ENCODE data around the gene YOD1. TPM values are rescaled to one million over a fixed set of nuclear protein-coding genes. Genes with fewer than 3 reads are reported as not detected.

The YOD1 gene
- total and polyA plus RNA-seq, 2 of the 4 experiments (the other 2 are of a cell fraction) = 1.8 to 5.4 TPM

DNA sequence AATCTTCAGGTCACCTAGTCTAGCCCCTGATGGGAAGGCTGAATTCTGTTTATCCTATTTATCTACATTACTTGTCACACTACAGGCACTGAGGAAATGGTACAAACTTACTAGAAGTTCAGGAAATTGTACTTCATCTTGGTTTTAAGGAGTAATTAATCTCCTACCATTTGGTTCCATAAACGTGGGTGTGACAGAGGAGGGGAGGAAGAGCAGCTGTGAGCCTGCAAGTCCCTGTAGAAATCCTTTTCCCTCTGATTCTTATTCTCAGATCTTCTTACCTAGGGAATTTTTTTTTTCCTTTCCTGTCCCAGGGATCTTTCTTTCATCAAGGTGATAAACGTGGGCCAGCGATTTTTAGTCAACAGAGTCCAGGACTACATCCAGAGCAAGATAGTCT lies 16.2 kb upstream of the YOD1 start:
- H2AK9ac ChIP-seq (replicated peaks; ENCODE audit: low read depth, low read length, poor library complexity) = no peak overlapping the region
- H3K79me1 ChIP-seq (ENCODE audit: low read depth in 1 of 2, low read length in 2 of 2) = no peaks in the 10 kb centered on the region
- no peak overlapping the region for H3K14ac ChIP-seq (replicated peaks; ENCODE audit: low read depth, low read length)
- H3K4ac ChIP-seq (ENCODE audit: low read depth, low read length) = no peak overlapping the region
- in situ Hi-C loops (cut with MboI; ENCODE audit: low sequenced_read_pairs) (no loop called here), intact Hi-C loops (cut with micrococcal nuclease) (no loop called here), dilution Hi-C loops (cut with HindIII; ENCODE audit: low sequenced_read_pairs, unreplicated experiment) (no loop called here)
- H3K27ac ChIP-seq (ENCODE audit: insufficient read depth, low read length) = no peak overlapping the region
- ChIA-PET CTCF (no interaction called here), POLR2A (ENCODE audit: unreplicated experiment) (no interaction called here)
- DNase-seq (no peak), ATAC-seq (ENCODE audit: low read depth) (no peak)
- WGBS, 2 experiments (ENCODE audit: extremely low coverage in 2 of 2, insufficient read length in 1 of 2) = no CpG with 5 or more reads among the region's 3 CpGs
- H2AK5ac ChIP-seq (ENCODE audit: low read depth, low read length) = no peak overlapping the region
- H2BK120ac ChIP-seq (ENCODE audit: low read depth, low read length) = no peak overlapping the region
- no peaks in the 10 kb centered on the region for H4K20me1 ChIP-seq (ENCODE audit: insufficient read depth, low read length)
- no peaks in the 10 kb centered on the region for H3K36me3 ChIP-seq (ENCODE audit: control insufficient read depth, insufficient read depth, low read length)
- H4K8ac ChIP-seq (ENCODE audit: low read depth in 2 of 2, low read length in 2 of 2) = no peak overlapping the region
- TF ChIP-seq, protein P1, sequence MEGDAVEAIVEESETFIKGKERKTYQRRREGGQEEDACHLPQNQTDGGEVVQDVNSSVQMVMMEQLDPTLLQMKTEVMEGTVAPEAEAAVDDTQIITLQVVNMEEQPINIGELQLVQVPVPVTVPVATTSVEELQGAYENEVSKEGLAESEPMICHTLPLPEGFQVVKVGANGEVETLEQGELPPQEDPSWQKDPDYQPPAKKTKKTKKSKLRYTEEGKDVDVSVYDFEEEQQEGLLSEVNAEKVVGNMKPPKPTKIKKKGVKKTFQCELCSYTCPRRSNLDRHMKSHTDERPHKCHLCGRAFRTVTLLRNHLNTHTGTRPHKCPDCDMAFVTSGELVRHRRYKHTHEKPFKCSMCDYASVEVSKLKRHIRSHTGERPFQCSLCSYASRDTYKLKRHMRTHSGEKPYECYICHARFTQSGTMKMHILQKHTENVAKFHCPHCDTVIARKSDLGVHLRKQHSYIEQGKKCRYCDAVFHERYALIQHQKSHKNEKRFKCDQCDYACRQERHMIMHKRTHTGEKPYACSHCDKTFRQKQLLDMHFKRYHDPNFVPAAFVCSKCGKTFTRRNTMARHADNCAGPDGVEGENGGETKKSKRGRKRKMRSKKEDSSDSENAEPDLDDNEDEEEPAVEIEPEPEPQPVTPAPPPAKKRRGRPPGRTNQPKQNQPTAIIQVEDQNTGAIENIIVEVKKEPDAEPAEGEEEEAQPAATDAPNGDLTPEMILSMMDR (conservative IDR thresholded peaks at IDR 0.05; ENCODE audit: low read depth, low read length) = no peak
- TF ChIP-seq RCOR1 (IDR thresholded peaks at IDR 0.05; ENCODE audit: insufficient replicate concordance, low read length) (no peak), BHLHE40 (IDR thresholded peaks at IDR 0.05; ENCODE audit: low read depth, low read length) (no peak), NFE2L2 (IDR thresholded peaks at IDR 0.05; ENCODE audit: low read depth, low read length) (no peak), SMC3 (IDR thresholded peaks at IDR 0.05; ENCODE audit: low read depth, low read length) (no peak), MAFK (IDR thresholded peaks at IDR 0.05; ENCODE audit: low read depth, low read length) (no peak), RFX5 (IDR thresholded peaks at IDR 0.05; ENCODE audit: low read depth, low read length) (no peak), RAD21 (IDR thresholded peaks at IDR 0.05; ENCODE audit: low read length) (no peak), CHD1 (IDR thresholded peaks at IDR 0.05; ENCODE audit: low read depth, low read length) (no peak), MXI1 (IDR thresholded peaks at IDR 0.05; ENCODE audit: borderline replicate concordance, low read depth, low read length) (no peak), POLR2A (IDR thresholded peaks at IDR 0.05; ENCODE audit: low read depth, low read length) (no peak), MAZ (IDR thresholded peaks at IDR 0.05; ENCODE audit: borderline replicate concordance, low read depth, low read length) (no peak), CEBPB (IDR thresholded peaks at IDR 0.05; ENCODE audit: low read depth, low read length) (no peak), FOS (IDR thresholded peaks at IDR 0.05; ENCODE audit: low read depth, low read length) (no peak)
- TF ChIP-seq, protein P2, sequence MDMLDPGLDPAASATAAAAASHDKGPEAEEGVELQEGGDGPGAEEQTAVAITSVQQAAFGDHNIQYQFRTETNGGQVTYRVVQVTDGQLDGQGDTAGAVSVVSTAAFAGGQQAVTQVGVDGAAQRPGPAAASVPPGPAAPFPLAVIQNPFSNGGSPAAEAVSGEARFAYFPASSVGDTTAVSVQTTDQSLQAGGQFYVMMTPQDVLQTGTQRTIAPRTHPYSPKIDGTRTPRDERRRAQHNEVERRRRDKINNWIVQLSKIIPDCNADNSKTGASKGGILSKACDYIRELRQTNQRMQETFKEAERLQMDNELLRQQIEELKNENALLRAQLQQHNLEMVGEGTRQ (IDR thresholded peaks at IDR 0.05; ENCODE audit: low read depth, low read length) = no peak
- TF ChIP-seq, protein P3, sequence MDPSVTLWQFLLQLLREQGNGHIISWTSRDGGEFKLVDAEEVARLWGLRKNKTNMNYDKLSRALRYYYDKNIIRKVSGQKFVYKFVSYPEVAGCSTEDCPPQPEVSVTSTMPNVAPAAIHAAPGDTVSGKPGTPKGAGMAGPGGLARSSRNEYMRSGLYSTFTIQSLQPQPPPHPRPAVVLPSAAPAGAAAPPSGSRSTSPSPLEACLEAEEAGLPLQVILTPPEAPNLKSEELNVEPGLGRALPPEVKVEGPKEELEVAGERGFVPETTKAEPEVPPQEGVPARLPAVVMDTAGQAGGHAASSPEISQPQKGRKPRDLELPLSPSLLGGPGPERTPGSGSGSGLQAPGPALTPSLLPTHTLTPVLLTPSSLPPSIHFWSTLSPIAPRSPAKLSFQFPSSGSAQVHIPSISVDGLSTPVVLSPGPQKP (IDR thresholded peaks at IDR 0.05; ENCODE audit: borderline replicate concordance, low read depth, low read length) = no peak
- no peaks in the 10 kb centered on the region for H3K4me1 ChIP-seq (ENCODE audit: control insufficient read depth, insufficient read depth, low read length)
- H3K9me3 ChIP-seq (ENCODE audit: control insufficient read depth, insufficient read depth, low read length) = no peaks in the 10 kb centered on the region
- H3K23ac ChIP-seq (ENCODE audit: low read depth, low read length) = no peak overlapping the region
- H3K18ac ChIP-seq (ENCODE audit: low read depth, low read length) = no peak overlapping the region
- no peak overlapping the region for H2BK20ac ChIP-seq (ENCODE audit: low read depth, low read length)
- no peak overlapping the region for H3K4me2 ChIP-seq (ENCODE audit: low read depth, low read length)
- H3K9me1 ChIP-seq (ENCODE audit: insufficient read depth, low read length) = no peaks in the 10 kb centered on the region; the same call in 1 of the 2 replicates
- H2BK15ac ChIP-seq (ENCODE audit: low read depth, low read length) = no peak overlapping the region
- no TSS peak for BruUV-seq (replicated peaks)
- H3K56ac ChIP-seq (ENCODE audit: extremely low read depth, insufficient read depth, low read length) = no peak overlapping the region
- H3K4me3 ChIP-seq (ENCODE audit: insufficient read depth, low read depth, low read length) = no peak overlapping the region
- no peaks in the 10 kb centered on the region for H3K27me3 ChIP-seq (ENCODE audit: control insufficient read depth, insufficient read depth, low read length)
- H3K9ac ChIP-seq (ENCODE audit: low read depth, low read length) = no peak overlapping the region
- no peak overlapping the region for H2BK5ac ChIP-seq (ENCODE audit: low read depth, low read length, poor library complexity, severe bottlenecking)
- H2AFZ ChIP-seq (replicated peaks; ENCODE audit: low read length, poor library complexity) = no peak overlapping the region
- no peak overlapping the region for H4K91ac ChIP-seq (ENCODE audit: insufficient read depth, low read depth, low read length)
- no peak overlapping the region for H4K5ac ChIP-seq (ENCODE audit: low read depth, low read length)

Measured in IMR-90 (cell line).